Activated T-cell treated with anti-CD3 and anti-CD28 coated beads, Interleukin-2, amount 50 U/mL, for 24 hours (primary cell): ENCODE measurements around the gene ANKRD44.

Experiments used
- DNase-seq: peaks from one replicate; pipeline ENCODE4 v3.0.0-alpha.2; 2020
- H3K27ac Mint-ChIP-seq: 2 replicates; pipeline ENCODE4 v1.8.0; 2020; ENCODE audit warnings: mild to moderate bottlenecking, mixed read lengths
- H3K27me3 Mint-ChIP-seq: 2 replicates; pipeline ENCODE4 v1.8.0; 2020; ENCODE audit warnings: mixed read lengths
- H3K36me3 Mint-ChIP-seq: 2 replicates; pipeline ENCODE4 v1.8.0; 2020; ENCODE audit warnings: low read depth, mixed read lengths
- H3K4me1 Mint-ChIP-seq: 2 replicates; pipeline ENCODE4 v1.8.0; 2020; ENCODE audit warnings: low read depth, mixed read lengths
- H3K4me3 Mint-ChIP-seq: 2 replicates; pipeline ENCODE4 v1.8.0; 2020; ENCODE audit warnings: mild to moderate bottlenecking, moderate library complexity, mixed read lengths
- H3K9me3 Mint-ChIP-seq: 2 replicates; pipeline ENCODE4 v1.8.0; 2020; ENCODE audit warnings: mixed read lengths

Gene ANKRD44

GRCh38 chr2:196957442-196957841, 353.1 kb downstream of the ANKRD44 start:
- no peaks in the 10 kb centered on the region for H3K27me3 Mint-ChIP-seq
- DNase-seq: no peak
- H3K36me3 Mint-ChIP-seq: no peaks in the 10 kb centered on the region
- no peak overlapping the region for H3K4me3 Mint-ChIP-seq
- H3K27ac Mint-ChIP-seq: no peak overlapping the region
- H3K9me3 Mint-ChIP-seq: peaks cover 1% of the 10 kb centered on the region
- H3K4me1 Mint-ChIP-seq: peaks cover 19% of the 10 kb centered on the region

GRCh38 chr2:196956069-196956468, 354.5 kb downstream of the ANKRD44 start:
- no peak overlapping the region for H3K4me3 Mint-ChIP-seq
- no peaks in the 10 kb centered on the region for H3K9me3 Mint-ChIP-seq
- H3K27me3 Mint-ChIP-seq: no peaks in the 10 kb centered on the region
- peaks cover 6% of the 10 kb centered on the region for H3K4me1 Mint-ChIP-seq
- no peak overlapping the region for H3K27ac Mint-ChIP-seq
- no peak for DNase-seq
- H3K36me3 Mint-ChIP-seq: no peaks in the 10 kb centered on the region

- Mint-ChIP-seq H3K27ac (no peak overlapping the region), H3K27me3 (no peaks in the 10 kb centered on the region), H3K9me3 (no peaks in the 10 kb centered on the region), H3K36me3 (no peaks in the 10 kb centered on the region), H3K4me3 (no peak overlapping the region), H3K4me1 (peaks cover 4% of the 10 kb centered on the region)
- no peak for DNase-seq
Measured at GRCh38 chr2:196955036-196955435, 355.5 kb downstream of the ANKRD44 start.

GRCh38 chr2:196954001-196954400, 356.6 kb downstream of the ANKRD44 start:
- H3K4me3 Mint-ChIP-seq: no peak overlapping the region

GRCh38 chr2:196952936-196953335, 357.6 kb downstream of the ANKRD44 start:
- Mint-ChIP-seq H3K4me1 (no peaks in the 10 kb centered on the region), H3K27ac (no peak overlapping the region), H3K36me3 (no peaks in the 10 kb centered on the region), H3K4me3 (no peak overlapping the region), H3K27me3 (no peaks in the 10 kb centered on the region), H3K9me3 (no peaks in the 10 kb centered on the region)
- no peak for DNase-seq

More at GRCh38 chr2:196954001-196954400, 356.6 kb downstream of the ANKRD44 start:
- DNase-seq: no peak
- Mint-ChIP-seq H3K27ac (no peak overlapping the region), H3K36me3 (no peaks in the 10 kb centered on the region), H3K4me1 (peaks cover 4% of the 10 kb centered on the region), H3K9me3 (no peaks in the 10 kb centered on the region), H3K27me3 (no peaks in the 10 kb centered on the region)

GRCh38 chr2:196951973-196952372, 358.6 kb downstream of the ANKRD44 start:
- DNase-seq: no peak
- no peak overlapping the region for H3K27ac Mint-ChIP-seq
- no peaks in the 10 kb centered on the region for H3K9me3 Mint-ChIP-seq
- no peaks in the 10 kb centered on the region for H3K27me3 Mint-ChIP-seq
- H3K4me1 Mint-ChIP-seq: no peaks in the 10 kb centered on the region
- H3K36me3 Mint-ChIP-seq: no peaks in the 10 kb centered on the region
- H3K4me3 Mint-ChIP-seq: no peak overlapping the region

GRCh38 chr2:196949116-196949515, 361.5 kb downstream of the ANKRD44 start:
- no peaks in the 10 kb centered on the region for H3K9me3 Mint-ChIP-seq
- no peak overlapping the region for H3K4me3 Mint-ChIP-seq
- H3K36me3 Mint-ChIP-seq: no peaks in the 10 kb centered on the region
- no peak overlapping the region for H3K27ac Mint-ChIP-seq
- H3K27me3 Mint-ChIP-seq: no peaks in the 10 kb centered on the region
- no peaks in the 10 kb centered on the region for H3K4me1 Mint-ChIP-seq
- no peak for DNase-seq

GRCh38 chr2:196944570-196944969, 366.0 kb downstream of the ANKRD44 start:
- Mint-ChIP-seq H3K27me3 (peaks cover 4% of the 10 kb centered on the region), H3K27ac (no peak overlapping the region), H3K36me3 (no peaks in the 10 kb centered on the region), H3K4me3 (no peak overlapping the region), H3K4me1 (no peaks in the 10 kb centered on the region), H3K9me3 (no peaks in the 10 kb centered on the region)
- no peak for DNase-seq

GRCh38 chr2:196941398-196942078, 369.0 kb downstream of the ANKRD44 start:
- DNase-seq: no peak
- H3K4me3 Mint-ChIP-seq: no peak overlapping the region
- no peaks in the 10 kb centered on the region for H3K36me3 Mint-ChIP-seq
- peaks cover 4% of the 10 kb centered on the region for H3K27me3 Mint-ChIP-seq
- no peaks in the 10 kb centered on the region for H3K9me3 Mint-ChIP-seq
- no peaks in the 10 kb centered on the region for H3K4me1 Mint-ChIP-seq
- no peak overlapping the region for H3K27ac Mint-ChIP-seq

GRCh38 chr2:196939371-196939770, 371.2 kb downstream of the ANKRD44 start:
- Mint-ChIP-seq H3K4me3 (no peak overlapping the region), H3K4me1 (peaks cover 3% of the 10 kb centered on the region), H3K27me3 (peaks cover 4% of the 10 kb centered on the region), H3K9me3 (no peaks in the 10 kb centered on the region), H3K36me3 (no peaks in the 10 kb centered on the region), H3K27ac (no peak overlapping the region)
- DNase-seq: no peak
